Germinal center (tissue), 1 donor: ENCODE measurements around the gene BRSK1.
A peak's percentile ranks its signal among the peaks of the same experiment; 100 is the strongest.

Experiments
- DNase-seq: peaks from one replicate; pipeline ENCODE4 v3.0.0; 2012; ENCODE audit warnings: mixed read lengths, low spot score

BRSK1 gene

GRCh38 chr19:55273978-55274707, 9.7 kb upstream of the BRSK1 start:
- no peak for DNase-seq

GRCh38 chr19:55275851-55276719, 7.7 kb upstream of the BRSK1 start:
- DNase-seq, result peak; percentile 69

- peak; percentile 45 for DNase-seq
Measured at GRCh38 chr19:55276720-55277430, 6.9 kb upstream of the BRSK1 start.

- DNase-seq, result no peak
Measured at GRCh38 chr19:55277494-55277893, 6.3 kb upstream of the BRSK1 start.

- DNase-seq, result no peak
Measured at GRCh38 chr19:55278391-55279135, 5.2 kb upstream of the BRSK1 start.

GRCh38 chr19:55279340-55279739, 4.5 kb upstream of the BRSK1 start:
- no peak for DNase-seq

- DNase-seq, result peak; percentile 89
Measured at GRCh38 chr19:55279770-55280643, 3.8 kb upstream of the BRSK1 start, which contains the start of gene HSPBP1. HSPBP1 (minus strand) TSS chr19:55280110; CDS start chr19:55279608, 502 bp downstream.

- DNase-seq, result no peak
Measured at GRCh38 chr19:55284405-55285058, 735 bp downstream of the BRSK1 start.

- DNase-seq, result no peak
Measured at GRCh38 chr19:55285229-55285890, 1.6 kb downstream of the BRSK1 start.

- DNase-seq, result no peak
Measured at GRCh38 chr19:55287361-55288079, 3.7 kb downstream of the BRSK1 start.

- no peak for DNase-seq
Measured at GRCh38 chr19:55289117-55289796, 5.5 kb downstream of the BRSK1 start.

- no peak for DNase-seq
Measured at GRCh38 chr19:55297267-55297666, 13.5 kb downstream of the BRSK1 start.

- no peak for DNase-seq
Measured at GRCh38 chr19:55299991-55300390, 16.2 kb downstream of the BRSK1 start.

- no peak for DNase-seq
Measured at GRCh38 chr19:55300886-55301458, 17.2 kb downstream of the BRSK1 start.

GRCh38 chr19:55301459-55302317, 17.9 kb downstream of the BRSK1 start:
- peak; percentile 99 for DNase-seq

- DNase-seq, result no peak
Measured at GRCh38 chr19:55302318-55302703, 18.5 kb downstream of the BRSK1 start.

GRCh38 chr19:55303477-55303876, 19.7 kb downstream of the BRSK1 start:
- DNase-seq, result no peak
